ENCODE measurements around the gene MAP4.

GRCh38 chr3:48001991-48002390 lies 14.2 kb downstream of the MAP4 start:
- TF ChIP-seq, protein P1, sequence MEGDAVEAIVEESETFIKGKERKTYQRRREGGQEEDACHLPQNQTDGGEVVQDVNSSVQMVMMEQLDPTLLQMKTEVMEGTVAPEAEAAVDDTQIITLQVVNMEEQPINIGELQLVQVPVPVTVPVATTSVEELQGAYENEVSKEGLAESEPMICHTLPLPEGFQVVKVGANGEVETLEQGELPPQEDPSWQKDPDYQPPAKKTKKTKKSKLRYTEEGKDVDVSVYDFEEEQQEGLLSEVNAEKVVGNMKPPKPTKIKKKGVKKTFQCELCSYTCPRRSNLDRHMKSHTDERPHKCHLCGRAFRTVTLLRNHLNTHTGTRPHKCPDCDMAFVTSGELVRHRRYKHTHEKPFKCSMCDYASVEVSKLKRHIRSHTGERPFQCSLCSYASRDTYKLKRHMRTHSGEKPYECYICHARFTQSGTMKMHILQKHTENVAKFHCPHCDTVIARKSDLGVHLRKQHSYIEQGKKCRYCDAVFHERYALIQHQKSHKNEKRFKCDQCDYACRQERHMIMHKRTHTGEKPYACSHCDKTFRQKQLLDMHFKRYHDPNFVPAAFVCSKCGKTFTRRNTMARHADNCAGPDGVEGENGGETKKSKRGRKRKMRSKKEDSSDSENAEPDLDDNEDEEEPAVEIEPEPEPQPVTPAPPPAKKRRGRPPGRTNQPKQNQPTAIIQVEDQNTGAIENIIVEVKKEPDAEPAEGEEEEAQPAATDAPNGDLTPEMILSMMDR (IDR thresholded peaks at IDR 0.05), result no peak
- TF ChIP-seq EZH2phosphoT487 (IDR thresholded peaks at IDR 0.05) (no peak), EZH2 (IDR thresholded peaks at IDR 0.05) (no peak)

All from neural progenitor cell (in vitro differentiated cells).